Gastroesophageal sphincter (tissue), 4 donors: ENCODE measurements around the gene ESPNL. TPM values are rescaled to one million over a fixed set of nuclear protein-coding genes. Genes with fewer than 3 reads are reported as not detected.

Experiments
- ATAC-seq: fragments of 150-250 bp; one replicate; pipeline ENCODE4 v1.9.1; 2016; ENCODE audit warnings: mild to moderate bottlenecking, moderate library complexity
- H3K27ac ChIP-seq, 4 donors: fragments of 200-600 bp; sonication (generic) in 3 of 4; 1 replicate in 3 of 4; 2 replicates in 1 of 4; pipeline ENCODE4 v1.5.1; 2016 to 2019
- H3K27me3 ChIP-seq: fragments of 200-600 bp; sonication (generic); one replicate; pipeline ENCODE4 v1.5.1; 2019
- H3K36me3 ChIP-seq, 2 donors: fragments of 200-600 bp; sonication (generic); one replicate each; pipeline ENCODE4 v1.5.1; 2019; ENCODE audit warnings: control low read depth in 1 of 2
- H3K4me1 ChIP-seq, 3 donors: fragments of 200-600 bp; sonication (generic); 1 replicate in 2 of 3; 2 replicates in 1 of 3; pipeline ENCODE4 v1.5.1; 2016 to 2019; ENCODE audit warnings: control low read depth in 2 of 3
- H3K4me3 ChIP-seq, 2 donors: fragments of 200-600 bp; sonication (generic); one replicate each; pipeline ENCODE4 v1.5.1; 2019; ENCODE audit warnings: mild to moderate bottlenecking in 1 of 2, moderate library complexity in 1 of 2
- H3K9me3 ChIP-seq, 3 donors: fragments of 200-600 bp; sonication (generic); one replicate each; pipeline ENCODE4 v1.5.1; 2017 to 2019; ENCODE audit warnings: control low read depth in 2 of 3
- EP300 ChIP-seq: sonication (generic); formaldehyde crosslinking; IDR thresholded peaks from one replicate; pipeline ENCODE4 v1.6.1; 2017; ENCODE audit warnings: antibody characterized with exemption, mild to moderate bottlenecking
- POLR2A ChIP-seq, 2 donors: fragments of 450-650 bp; IDR thresholded peaks; one replicate each; pipeline ENCODE4 v1.6.1; 2017; ENCODE audit warnings: antibody characterized with exemption in 2 of 2, mild to moderate bottlenecking in 2 of 2, moderate library complexity in 1 of 2
- POLR2AphosphoS5 ChIP-seq: sonication (generic); formaldehyde crosslinking; IDR thresholded peaks from one replicate; pipeline ENCODE4 v1.6.1; 2017; ENCODE audit warnings: antibody characterized with exemption
- WGBS, 2 donors: methylation state at CpG; one replicate each; pipeline ENCODE4 v1.1.5; 2018; ENCODE audit warnings: low coverage in 1 of 2; 5-methylcytosine and 5-hydroxymethylcytosine counted together
- total RNA-seq, 4 donors: library from RNA; depleted of rRNA; stranded (reverse); fragments of >200 nt; gene quantifications; one replicate each; pipeline ENCODE4 v1.1.0, GENCODE V29; 2016
- TF ChIP-seq, protein P1 (sequence below), 4 experiments: fragments of 200-600 bp in 2 of 4; fragments of 450-650 bp in 2 of 4; sonication (generic) in 1 of 4; IDR thresholded peaks; one replicate each; pipeline ENCODE4 v1.5.1; 2017 to 2019; ENCODE audit warnings: antibody characterized with exemption in 4 of 4, mild to moderate bottlenecking in 2 of 4, moderate library complexity in 2 of 4

Gene ESPNL
- total RNA-seq, 4 donors from 2014 or later, result 0.12 to 3.4 (median 0.31) TPM; not detected in 1

GRCh38 chr2:238135601-238136150, 35.5 kb downstream of the ESPNL start:
- no peak overlapping the region for H3K4me3 ChIP-seq
- TF ChIP-seq, protein P1, sequence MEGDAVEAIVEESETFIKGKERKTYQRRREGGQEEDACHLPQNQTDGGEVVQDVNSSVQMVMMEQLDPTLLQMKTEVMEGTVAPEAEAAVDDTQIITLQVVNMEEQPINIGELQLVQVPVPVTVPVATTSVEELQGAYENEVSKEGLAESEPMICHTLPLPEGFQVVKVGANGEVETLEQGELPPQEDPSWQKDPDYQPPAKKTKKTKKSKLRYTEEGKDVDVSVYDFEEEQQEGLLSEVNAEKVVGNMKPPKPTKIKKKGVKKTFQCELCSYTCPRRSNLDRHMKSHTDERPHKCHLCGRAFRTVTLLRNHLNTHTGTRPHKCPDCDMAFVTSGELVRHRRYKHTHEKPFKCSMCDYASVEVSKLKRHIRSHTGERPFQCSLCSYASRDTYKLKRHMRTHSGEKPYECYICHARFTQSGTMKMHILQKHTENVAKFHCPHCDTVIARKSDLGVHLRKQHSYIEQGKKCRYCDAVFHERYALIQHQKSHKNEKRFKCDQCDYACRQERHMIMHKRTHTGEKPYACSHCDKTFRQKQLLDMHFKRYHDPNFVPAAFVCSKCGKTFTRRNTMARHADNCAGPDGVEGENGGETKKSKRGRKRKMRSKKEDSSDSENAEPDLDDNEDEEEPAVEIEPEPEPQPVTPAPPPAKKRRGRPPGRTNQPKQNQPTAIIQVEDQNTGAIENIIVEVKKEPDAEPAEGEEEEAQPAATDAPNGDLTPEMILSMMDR (IDR thresholded peaks at IDR 0.05), result no peak
- TF ChIP-seq POLR2AphosphoS5 (no peak), EP300 (no peak), POLR2A (IDR thresholded peaks at IDR 0.05) (no peak)
- no peaks in the 10 kb centered on the region for H3K27me3 ChIP-seq
- H3K36me3 ChIP-seq, result peaks cover 0 to 11% of the 10 kb centered on the region in 2 donors
- WGBS, 2 donors, result 86 to 95% methylated on average over 11 to 12 of the region's 15 CpGs
- no peak overlapping the region for H3K27ac ChIP-seq
- peaks cover 0 to 29% (median 14%) of the 10 kb centered on the region in 3 donors for H3K4me1 ChIP-seq
- ATAC-seq, result no peak
- H3K9me3 ChIP-seq, result no peaks in the 10 kb centered on the region

- H3K36me3 ChIP-seq, result peaks cover 0 to 6% of the 10 kb centered on the region in 2 donors
- WGBS, 2 donors, result 72 to 80% methylated on average over 2 of the region's 14 CpGs
- no peaks in the 10 kb centered on the region for H3K27me3 ChIP-seq
- peak; percentile 31 for ATAC-seq
- no peak overlapping the region for H3K4me3 ChIP-seq
- H3K27ac ChIP-seq, result no peak overlapping the region
- TF ChIP-seq POLR2AphosphoS5 (no peak), POLR2A (IDR thresholded peaks at IDR 0.05) (no peak), EP300 (no peak)
- TF ChIP-seq, protein P1 (IDR thresholded peaks at IDR 0.05), result no peak
- no peaks in the 10 kb centered on the region for H3K9me3 ChIP-seq
- peaks cover 0 to 41% (median 14%) of the 10 kb centered on the region in 3 donors for H3K4me1 ChIP-seq
Measured at GRCh38 chr2:238136820-238137537, 36.8 kb downstream of the ESPNL start.

DNA sequence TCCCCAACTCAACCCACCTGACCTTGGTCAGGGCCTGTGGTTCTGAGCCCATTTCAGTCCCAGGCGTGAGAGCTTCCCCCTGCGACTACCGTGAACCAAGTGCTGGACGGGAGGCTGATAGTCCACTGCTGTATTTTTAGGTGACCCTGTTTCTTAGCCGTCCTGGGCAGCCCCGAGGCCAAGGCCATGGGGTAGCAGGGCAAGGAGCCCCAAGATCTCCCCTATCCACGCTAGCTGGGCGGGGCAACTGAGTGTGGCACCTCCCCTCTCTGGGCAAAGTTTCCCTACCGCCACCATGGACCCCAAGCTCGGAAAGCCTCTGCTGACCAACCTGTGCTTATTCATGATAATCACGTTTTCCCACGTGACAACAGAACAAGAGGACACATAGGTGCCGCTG, 37.7 kb downstream of the ESPNL start:
- Histone ChIP-seq H3K4me1 (peaks cover 0 to 50% (median 14%) of the 10 kb centered on the region in 3 donors), H3K4me3 (no peak overlapping the region), H3K36me3 (peaks cover 0 to 6% of the 10 kb centered on the region in 2 donors), H3K27ac (peak overlapping the region in 2 of 4 donors; percentile 36 to 39), H3K9me3 (no peaks in the 10 kb centered on the region), H3K27me3 (no peaks in the 10 kb centered on the region)
- no peak for ATAC-seq
- 86% methylated on average over 6 of the region's 13 CpGs; no CpG with 5 or more reads in 1 of the 2 donors for WGBS, 2 donors
- no peak for TF ChIP-seq EP300
- TF ChIP-seq, protein P1 (IDR thresholded peaks at IDR 0.05), result no peak

GRCh38 chr2:238138331-238139195, 38.4 kb downstream of the ESPNL start, which contains the start of gene KLHL30:
KLHL30 (plus strand) TSS chr2:238138668; CDS start chr2:238140755, 2,087 bp downstream.
- Histone ChIP-seq H3K9me3 (no peaks in the 10 kb centered on the region), H3K4me3 (peak within 1 kb of the TSS; percentile 14 to 48), H3K27ac (peak within 1 kb of the TSS in 3 of 4 donors; percentile 36 to 66 (median 39)), H3K27me3 (no peaks in the 10 kb centered on the region), H3K36me3 (peaks cover 0 to 6% of the 10 kb centered on the region in 2 donors), H3K4me1 (peaks cover 0 to 57% (median 16%) of the 10 kb centered on the region in 3 donors)
- peak; percentile 70 for ATAC-seq
- no peak for TF ChIP-seq EP300
- TF ChIP-seq POLR2AphosphoS5, result no peak
- TF ChIP-seq POLR2A (IDR thresholded peaks at IDR 0.05), result no peak
- TF ChIP-seq, protein P1 (IDR thresholded peaks at IDR 0.05), result no peak
- WGBS, 2 donors, result no CpG with 5 or more reads among the region's 22 CpGs
